Dendritic cell treated with granulocyte-macrophage colony-stimulating factor and Interleukin-4, amounts not matched to agents 40 ng/mL and 50 ng/mL, for 4 days (primary cell): ENCODE results near the gene DNASE1L2.
"Not testable (repeated sequence)": the region's sequence is repeated elsewhere in the genome, so short reads cannot be mapped to it uniquely, and the experiment has no call there.

Experiments used
- H3K27ac Mint-ChIP-seq: one replicate; pipeline ENCODE4 v1.8.0; 2022; ENCODE audit warnings: mild to moderate bottlenecking, mixed read lengths
- H3K27me3 Mint-ChIP-seq: one replicate; pipeline ENCODE4 v1.8.0; 2022; ENCODE audit warnings: mild to moderate bottlenecking, mixed read lengths
- H3K36me3 Mint-ChIP-seq: one replicate; pipeline ENCODE4 v1.8.0; 2022; ENCODE audit warnings: low read depth, mixed read lengths
- H3K4me1 Mint-ChIP-seq: one replicate; pipeline ENCODE4 v1.8.0; 2022; ENCODE audit warnings: low read depth, mixed read lengths
- H3K4me3 Mint-ChIP-seq: one replicate; pipeline ENCODE4 v1.8.0; 2022; ENCODE audit warnings: mild to moderate bottlenecking, moderate library complexity, mixed read lengths
- H3K9me3 Mint-ChIP-seq: one replicate; pipeline ENCODE4 v1.8.0; 2022; ENCODE audit warnings: mixed read lengths
- intact Hi-C: fragments of 100-400 bp; cut with micrococcal nuclease; formaldehyde crosslinking; loops from one replicate; pipeline ENCODE4 v1.15.0; 2022

Gene DNASE1L2

GRCh38 chr16:2235695-2236336 is 428 bp upstream of the DNASE1L2 start:
- intact Hi-C loops: no loop called here
- Mint-ChIP-seq H3K27ac (no peak overlapping the region), H3K9me3 (no peaks in the 10 kb centered on the region), H3K4me1 (peaks cover 22% of the 10 kb centered on the region), H3K27me3 (peaks cover 53% of the 10 kb centered on the region), H3K4me3 (no peak overlapping the region), H3K36me3 (peaks cover 71% of the 10 kb centered on the region)

GRCh38 chr16:2237102-2237482 is 848 bp downstream of the DNASE1L2 start:
- peaks cover 22% of the 10 kb centered on the region for H3K4me1 Mint-ChIP-seq
- intact Hi-C loops: no loop called here
- H3K36me3 Mint-ChIP-seq: peaks cover 66% of the 10 kb centered on the region
- no peak overlapping the region for H3K27ac Mint-ChIP-seq
- H3K9me3 Mint-ChIP-seq: no peaks in the 10 kb centered on the region
- H3K27me3 Mint-ChIP-seq: peaks cover 53% of the 10 kb centered on the region
- peak overlapping the region; percentile 40 for H3K4me3 Mint-ChIP-seq

- no peaks in the 10 kb centered on the region for H3K9me3 Mint-ChIP-seq
- intact Hi-C loops: no loop called here
- peaks cover 66% of the 10 kb centered on the region for H3K36me3 Mint-ChIP-seq
- H3K4me3 Mint-ChIP-seq: peak overlapping the region; percentile 7
- H3K4me1 Mint-ChIP-seq: peaks cover 26% of the 10 kb centered on the region
- H3K27ac Mint-ChIP-seq: no peak overlapping the region
- H3K27me3 Mint-ChIP-seq: peaks cover 53% of the 10 kb centered on the region
Measured at GRCh38 chr16:2237493-2238149, 1.4 kb downstream of the DNASE1L2 start.

- Mint-ChIP-seq H3K4me1 (peaks cover 33% of the 10 kb centered on the region), H3K9me3 (no peaks in the 10 kb centered on the region), H3K27ac (no peak overlapping the region), H3K27me3 (peaks cover 53% of the 10 kb centered on the region), H3K36me3 (peaks cover 66% of the 10 kb centered on the region), H3K4me3 (no peak overlapping the region)
- intact Hi-C loops: no loop called here
Measured at GRCh38 chr16:2238150-2238837, 2.0 kb downstream of the DNASE1L2 start.

GRCh38 chr16:2238838-2239675 is 2.8 kb downstream of the DNASE1L2 start:
- Mint-ChIP-seq H3K27ac (no peak overlapping the region), H3K4me1 (peaks cover 40% of the 10 kb centered on the region), H3K9me3 (no peaks in the 10 kb centered on the region), H3K4me3 (no peak overlapping the region), H3K36me3 (peaks cover 66% of the 10 kb centered on the region), H3K27me3 (peaks cover 53% of the 10 kb centered on the region)
- intact Hi-C loops: no loop called here

GRCh38 chr16:2240331-2240730 is 4.1 kb downstream of the DNASE1L2 start:
- intact Hi-C loops: not testable (repeated sequence)
- peaks cover 66% of the 10 kb centered on the region for H3K36me3 Mint-ChIP-seq

GRCh38 chr16:2242598-2242997 is 6.4 kb downstream of the DNASE1L2 start:
- Mint-ChIP-seq H3K36me3 (peaks cover 81% of the 10 kb centered on the region), H3K27me3 (peaks cover 19% of the 10 kb centered on the region), H3K9me3 (no peaks in the 10 kb centered on the region), H3K4me3 (no peak overlapping the region), H3K27ac (no peak overlapping the region), H3K4me1 (peaks cover 29% of the 10 kb centered on the region)
- intact Hi-C loops: no loop called here

More at GRCh38 chr16:2240331-2240730, 4.1 kb downstream of the DNASE1L2 start:
- not testable (repeated sequence) for H3K27ac Mint-ChIP-seq, H3K4me3 Mint-ChIP-seq, H3K9me3 Mint-ChIP-seq
- H3K27me3 Mint-ChIP-seq: peaks cover 42% of the 10 kb centered on the region
- H3K4me1 Mint-ChIP-seq: peaks cover 49% of the 10 kb centered on the region

GRCh38 chr16:2243031-2243528 is 6.8 kb downstream of the DNASE1L2 start:
- peaks cover 27% of the 10 kb centered on the region for H3K4me1 Mint-ChIP-seq

GRCh38 chr16:2243781-2244180 is 7.5 kb downstream of the DNASE1L2 start:
- no peak overlapping the region for H3K4me3 Mint-ChIP-seq
- H3K27ac Mint-ChIP-seq: no peak overlapping the region

More at GRCh38 chr16:2243031-2243528, 6.8 kb downstream of the DNASE1L2 start:
- H3K4me3 Mint-ChIP-seq: no peak overlapping the region
- no peaks in the 10 kb centered on the region for H3K9me3 Mint-ChIP-seq
- H3K27me3 Mint-ChIP-seq: peaks cover 14% of the 10 kb centered on the region
- no peak overlapping the region for H3K27ac Mint-ChIP-seq
- H3K36me3 Mint-ChIP-seq: peaks cover 86% of the 10 kb centered on the region
- intact Hi-C loops: no loop called here

GRCh38 chr16:2244301-2244700 is 8.1 kb downstream of the DNASE1L2 start:
- intact Hi-C loops: no loop called here
- H3K27me3 Mint-ChIP-seq: peaks cover 2% of the 10 kb centered on the region
- H3K27ac Mint-ChIP-seq: no peak overlapping the region
- H3K36me3 Mint-ChIP-seq: peaks cover 86% of the 10 kb centered on the region
- H3K9me3 Mint-ChIP-seq: no peaks in the 10 kb centered on the region
- peaks cover 27% of the 10 kb centered on the region for H3K4me1 Mint-ChIP-seq
- no peak overlapping the region for H3K4me3 Mint-ChIP-seq

More at GRCh38 chr16:2243781-2244180, 7.5 kb downstream of the DNASE1L2 start:
- peaks cover 27% of the 10 kb centered on the region for H3K4me1 Mint-ChIP-seq
- peaks cover 7% of the 10 kb centered on the region for H3K27me3 Mint-ChIP-seq
- H3K36me3 Mint-ChIP-seq: peaks cover 91% of the 10 kb centered on the region
- intact Hi-C loops: no loop called here
- no peaks in the 10 kb centered on the region for H3K9me3 Mint-ChIP-seq

- intact Hi-C loops: no loop called here
- peaks cover 78% of the 10 kb centered on the region for H3K36me3 Mint-ChIP-seq
- no peak overlapping the region for H3K4me3 Mint-ChIP-seq
Measured at GRCh38 chr16:2244926-2245795, 8.9 kb downstream of the DNASE1L2 start.

GRCh38 chr16:2246301-2246885 is 10.1 kb downstream of the DNASE1L2 start:
- no peak overlapping the region for H3K4me3 Mint-ChIP-seq
- intact Hi-C loops: no loop called here
- no peaks in the 10 kb centered on the region for H3K27me3 Mint-ChIP-seq
- H3K4me1 Mint-ChIP-seq: peaks cover 34% of the 10 kb centered on the region
- H3K27ac Mint-ChIP-seq: no peak overlapping the region
- H3K36me3 Mint-ChIP-seq: peaks cover 72% of the 10 kb centered on the region
- H3K9me3 Mint-ChIP-seq: no peaks in the 10 kb centered on the region

More at GRCh38 chr16:2244926-2245795, 8.9 kb downstream of the DNASE1L2 start:
- no peak overlapping the region for H3K27ac Mint-ChIP-seq
- no peaks in the 10 kb centered on the region for H3K27me3 Mint-ChIP-seq
- no peaks in the 10 kb centered on the region for H3K9me3 Mint-ChIP-seq
- H3K4me1 Mint-ChIP-seq: peaks cover 27% of the 10 kb centered on the region
